ENCODE data around the gene CACNA1I. TPM values are rescaled to one million over a fixed set of nuclear protein-coding genes. Genes with fewer than 3 reads are reported as not detected.

The CACNA1I gene
- total RNA-seq, 1 experiment from 2014 or later, result 2.1 TPM

GRCh38 chr22:39621826-39622225 is 51.3 kb downstream of the CACNA1I start:
- no peak for TF ChIP-seq NFYB (CRISPR knock-in tag; conservative IDR thresholded peaks at IDR 0.05; ENCODE audit: low read depth)
- no peak for TF ChIP-seq JUN (CRISPR knock-in tag; IDR thresholded peaks at IDR 0.05)
- no peak for TF ChIP-seq SOX15 (CRISPR knock-in tag; IDR thresholded peaks at IDR 0.05)
- TF ChIP-seq ZNF416 (CRISPR knock-in tag; IDR thresholded peaks at IDR 0.05), result no peak
- no peak for TF ChIP-seq IRF2 (CRISPR knock-in tag; IDR thresholded peaks at IDR 0.05; ENCODE audit: borderline replicate concordance, low read depth)
- no peak for TF ChIP-seq CREB1 (CRISPR knock-in tag; IDR thresholded peaks at IDR 0.05)
- no peak for TF ChIP-seq HMGA2 (CRISPR knock-in tag; IDR thresholded peaks at IDR 0.05)
- no peak for TF ChIP-seq TEAD4 (CRISPR knock-in tag; IDR thresholded peaks at IDR 0.05)
- no peak for TF ChIP-seq USF2 (CRISPR knock-in tag; IDR thresholded peaks at IDR 0.05)
- no peak for TF ChIP-seq KAT7 (CRISPR knock-in tag; IDR thresholded peaks at IDR 0.05; ENCODE audit: borderline replicate concordance)
- TF ChIP-seq MLX (CRISPR knock-in tag; IDR thresholded peaks at IDR 0.05), result no peak
- no peak for TF ChIP-seq ZNF219 (CRISPR knock-in tag; IDR thresholded peaks at IDR 0.05; ENCODE audit: borderline replicate concordance)
- no peaks in the 10 kb centered on the region for H3K9me3 Mint-ChIP-seq
- H3K4me3 Mint-ChIP-seq, result no peak overlapping the region
- ChIA-PET CTCF (interaction anchor here (0.6 to 2.2 kb wide), 8 partner anchors 32 to 153 kb away, joined by 3 to 7 read pairs (median 4); no protein-coding TSS in a partner anchor), POLR2A (no interaction called here)
- DNase-seq (ENCODE audit: low spot score), result no peak
- H3K36me3 Mint-ChIP-seq, result no peaks in the 10 kb centered on the region
- H3K27me3 Mint-ChIP-seq (ENCODE audit: low read depth), result no peaks in the 10 kb centered on the region
- ATAC-seq, result no peak
- peaks cover 24% of the 10 kb centered on the region for H3K4me1 Mint-ChIP-seq
- no peak overlapping the region for H3K27ac Mint-ChIP-seq

- Mint-ChIP-seq H3K36me3 (no peaks in the 10 kb centered on the region), H3K27ac (no peak overlapping the region), H3K9me3 (no peaks in the 10 kb centered on the region), H3K27me3 (ENCODE audit: low read depth) (no peaks in the 10 kb centered on the region), H3K4me3 (no peak overlapping the region), H3K4me1 (peaks cover 21% of the 10 kb centered on the region)
- ATAC-seq (peak; percentile 74), DNase-seq (ENCODE audit: low spot score) (peak; percentile 87)
- CTCF ChIA-PET, result interaction anchor here (0.6 to 1.2 kb wide), 5 partner anchors 31 to 185 kb away, joined by 3 to 4 read pairs (median 3); no protein-coding TSS in a partner anchor
- POLR2A ChIA-PET, result no interaction called here
- TF ChIP-seq MXD4 (CRISPR knock-in tag; IDR thresholded peaks at IDR 0.05; ENCODE audit: borderline replicate concordance) (no peak), SMAD3 (CRISPR knock-in tag; IDR thresholded peaks at IDR 0.05; ENCODE audit: borderline replicate concordance) (no peak), NR1H2 (CRISPR knock-in tag; IDR thresholded peaks at IDR 0.05) (no peak), CTCF (IDR thresholded peaks at IDR 0.05) (peak; percentile 60), GABPB1 (CRISPR knock-in tag; IDR thresholded peaks at IDR 0.05) (no peak), PRDM15 (CRISPR knock-in tag; IDR thresholded peaks at IDR 0.05) (no peak), CBFB (CRISPR knock-in tag; IDR thresholded peaks at IDR 0.05; ENCODE audit: low read depth) (no peak), MYBL2 (CRISPR knock-in tag; IDR thresholded peaks at IDR 0.05) (no peak), GTF2I (CRISPR knock-in tag; conservative IDR thresholded peaks at IDR 0.05) (no peak), NR3C1 (CRISPR knock-in tag; conservative IDR thresholded peaks at IDR 0.05; ENCODE audit: low read depth) (no peak), FOXP4 (CRISPR knock-in tag; IDR thresholded peaks at IDR 0.05) (peak; percentile 51; the same call in 1 of the 2 replicates), ZBTB43 (CRISPR knock-in tag; IDR thresholded peaks at IDR 0.05) (0 out of 2 replicates have a peak, but pooled peaks have one; percentile 86), SP1 (CRISPR knock-in tag; conservative IDR thresholded peaks at IDR 0.05) (no peak), USF1 (CRISPR knock-in tag; IDR thresholded peaks at IDR 0.05) (no peak), ZNF121 (CRISPR knock-in tag; IDR thresholded peaks at IDR 0.05) (0 out of 2 replicates have a peak, but pooled peaks have one; percentile 52)
Measured at GRCh38 chr22:39622881-39623367, 52.4 kb downstream of the CACNA1I start.
